NOMO-1 (cell line): ENCODE results near the gene IFI44L.

ENCODE experiments used
- DNase-seq, 2 experiments: peaks; one replicate each; lab custom pipeline; 2025; ENCODE audit not compliant: unreplicated experiment in 2 of 2; lab: John Stamatoyannopoulos, UW

Gene IFI44L

DNA sequence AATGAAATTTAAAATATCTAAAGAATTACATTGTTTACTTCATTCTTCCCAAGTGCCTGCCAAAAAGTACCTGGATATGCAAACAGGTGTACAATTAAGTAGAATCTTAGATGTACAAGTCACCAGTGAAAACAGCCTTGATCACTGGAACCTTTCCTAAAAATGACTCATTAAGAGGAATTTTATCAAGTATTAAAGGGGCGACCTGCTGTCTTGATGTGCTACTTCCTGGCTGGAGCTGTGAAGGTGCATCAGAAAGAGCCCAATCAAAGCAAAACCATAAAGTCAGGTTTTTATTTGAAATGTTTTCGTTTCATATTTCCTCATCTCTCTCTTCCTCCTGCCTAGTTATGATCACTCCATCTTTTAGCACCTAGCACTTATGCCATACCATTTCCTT is 62.8 kb downstream of the IFI44L start:
- DNase-seq, result no peak

DNA sequence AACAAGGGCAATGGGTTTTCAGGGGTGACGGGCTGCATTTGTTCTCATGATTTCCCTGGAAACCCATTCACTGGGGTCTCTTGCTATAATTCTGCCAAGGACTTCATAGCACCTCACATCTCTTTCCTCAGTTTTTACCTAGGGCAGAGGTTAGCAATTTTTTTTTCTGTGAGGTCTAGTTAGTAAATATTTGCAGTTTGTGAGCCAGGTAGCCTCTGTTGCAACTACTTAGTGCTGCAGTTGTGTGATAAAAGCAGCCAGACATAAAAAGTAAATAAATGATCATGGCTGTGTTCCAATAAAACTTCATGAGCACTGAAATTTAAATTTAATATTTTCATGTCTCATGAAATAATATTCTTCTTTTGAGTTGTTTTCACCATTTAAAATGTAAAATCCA is 67.1 kb downstream of the IFI44L start:
- no peak for DNase-seq

DNA sequence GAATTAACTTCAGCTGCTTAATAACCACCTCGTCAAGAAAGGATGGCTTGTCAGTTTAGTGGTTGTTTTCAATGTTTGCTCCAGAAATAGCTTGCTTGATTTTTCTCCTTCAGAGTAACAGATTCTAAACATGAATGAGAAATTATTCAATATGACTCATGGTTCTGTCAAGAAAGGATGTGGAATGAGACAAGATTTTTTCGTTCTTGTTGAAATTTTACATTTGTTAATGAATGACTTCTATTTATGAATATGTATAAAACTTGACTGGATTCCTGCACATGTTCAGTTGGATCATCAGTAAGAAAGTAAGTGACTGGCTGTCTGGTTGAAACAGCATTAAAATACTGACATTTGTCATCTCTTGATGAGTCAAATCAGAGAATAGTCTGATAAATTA is 67.7 kb downstream of the IFI44L start:
- DNase-seq, result no peak

DNA sequence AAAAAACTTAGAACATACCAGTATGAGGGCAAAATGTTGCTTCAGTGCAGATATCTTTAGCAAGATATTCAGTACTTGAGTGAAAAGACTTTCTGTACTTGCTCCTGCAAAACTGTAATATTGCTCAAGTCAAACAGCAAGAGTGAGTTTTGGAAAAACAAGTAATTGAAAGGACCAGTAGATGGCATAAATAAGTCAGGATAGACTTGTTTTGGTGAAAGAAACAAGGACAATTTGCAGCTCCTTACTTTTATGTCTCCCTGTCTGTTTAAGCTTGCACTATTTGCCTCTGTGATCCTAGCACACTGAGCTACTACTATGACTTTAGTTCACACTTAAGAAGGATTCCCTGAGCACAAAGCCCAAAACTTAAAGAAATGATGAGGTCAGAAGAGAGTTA is 68.4 kb downstream of the IFI44L start:
- no peak for DNase-seq

- no peak for DNase-seq
Observed at GRCh38 chr1:78690516-78690915, 70.3 kb downstream of the IFI44L start.

- DNase-seq, result no peak
Observed at GRCh38 chr1:78691995-78692747, 71.9 kb downstream of the IFI44L start.
